KMS-11 (cell line): Measurements from ENCODE around the gene PCNT.

Experiments
- H2AFZ ChIP-seq: fragments of 200-600 bp; sonication (generic); 2 replicates; pipeline ENCODE4 v1.6.1; 2016; ENCODE audit warnings: antibody characterized with exemption, mixed run types, low read depth
- H3K27ac ChIP-seq: fragments of 200-600 bp; sonication (generic); 2 replicates; pipeline ENCODE4 v1.6.1; 2016; ENCODE audit warnings: mild to moderate bottlenecking, mixed run types
- H3K27me3 ChIP-seq: fragments of 200-600 bp; sonication (generic); 2 replicates; pipeline ENCODE4 v1.6.1; 2017; ENCODE audit warnings: mild to moderate bottlenecking, low read depth, mixed run types, moderate library complexity; ENCODE audit not compliant: insufficient read depth
- H3K36me3 ChIP-seq: fragments of 200-600 bp; sonication (generic); 2 replicates; pipeline ENCODE4 v1.6.1; 2017; ENCODE audit warnings: mild to moderate bottlenecking, mixed run types; ENCODE audit not compliant: insufficient read depth
- H3K4me1 ChIP-seq: fragments of 200-600 bp; sonication (generic); 2 replicates; pipeline ENCODE4 v1.6.1; 2016; ENCODE audit warnings: mild to moderate bottlenecking, low read depth, mixed run types; ENCODE audit not compliant: poor library complexity, severe bottlenecking
- H3K4me2 ChIP-seq: fragments of 200-600 bp; sonication (generic); 2 replicates; pipeline ENCODE4 v1.7.0; 2016; ENCODE audit warnings: mild to moderate bottlenecking, mixed run types
- H3K4me3 ChIP-seq: fragments of 200-600 bp; sonication (generic); IDR thresholded peaks from 2 replicates; pipeline ENCODE4 v1.6.1; 2017; ENCODE audit warnings: low read depth, low read length, mixed read lengths; ENCODE audit not compliant: insufficient read depth
- H3K79me2 ChIP-seq: fragments of 200-600 bp; sonication (generic); 2 replicates; pipeline ENCODE4 v1.6.1; 2016; ENCODE audit warnings: low read depth, mixed run types; ENCODE audit not compliant: insufficient read depth
- H3K9ac ChIP-seq: fragments of 200-600 bp; sonication (generic); 2 replicates; pipeline ENCODE4 v1.6.1; 2016; ENCODE audit warnings: mild to moderate bottlenecking, mixed run types
- H4K20me1 ChIP-seq: fragments of 200-600 bp; sonication (generic); 2 replicates; pipeline ENCODE4 v1.6.1; 2016; ENCODE audit warnings: mild to moderate bottlenecking, mixed run types; ENCODE audit not compliant: insufficient read depth
- TF ChIP-seq, protein P1 (sequence below): fragments of 200-600 bp; sonication (generic); conservative IDR thresholded peaks from 2 replicates; pipeline ENCODE4 v1.6.1; 2017; ENCODE audit warnings: low read depth, mild to moderate bottlenecking, antibody characterized with exemption, low read length, moderate library complexity, mixed read lengths

PCNT gene

DNA sequence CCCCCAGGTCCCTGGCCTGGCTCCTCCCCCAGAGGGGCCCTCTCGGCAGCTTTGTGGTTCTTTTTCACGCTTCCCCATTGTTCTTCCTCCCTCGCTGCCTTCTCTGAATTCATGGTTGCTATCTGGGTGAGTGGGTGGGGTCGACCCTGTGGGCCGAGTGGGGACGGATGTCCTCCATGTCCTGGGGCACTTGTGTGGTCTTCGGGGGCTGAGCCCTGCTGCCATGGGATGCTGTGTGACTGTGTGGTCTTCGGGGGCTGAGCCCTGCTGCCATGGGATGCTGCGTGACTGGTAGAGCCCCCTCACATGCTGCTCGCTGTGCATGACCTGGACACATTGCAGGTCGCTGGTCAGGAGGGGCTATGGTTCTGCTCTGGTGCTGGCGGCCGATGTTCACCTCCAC is 113.1 kb downstream of the PCNT start:
- no peaks in the 10 kb centered on the region for H3K36me3 ChIP-seq
- H3K9ac ChIP-seq, result no peak overlapping the region
- H3K4me3 ChIP-seq, result no peak overlapping the region
- no peaks in the 10 kb centered on the region for H3K79me2 ChIP-seq
- H2AFZ ChIP-seq, result no peak overlapping the region
- H3K4me1 ChIP-seq, result no peaks in the 10 kb centered on the region
- no peak overlapping the region for H3K27ac ChIP-seq
- no peak overlapping the region for H3K4me2 ChIP-seq
- no peaks in the 10 kb centered on the region for H4K20me1 ChIP-seq
- no peaks in the 10 kb centered on the region for H3K27me3 ChIP-seq
- TF ChIP-seq, protein P1, sequence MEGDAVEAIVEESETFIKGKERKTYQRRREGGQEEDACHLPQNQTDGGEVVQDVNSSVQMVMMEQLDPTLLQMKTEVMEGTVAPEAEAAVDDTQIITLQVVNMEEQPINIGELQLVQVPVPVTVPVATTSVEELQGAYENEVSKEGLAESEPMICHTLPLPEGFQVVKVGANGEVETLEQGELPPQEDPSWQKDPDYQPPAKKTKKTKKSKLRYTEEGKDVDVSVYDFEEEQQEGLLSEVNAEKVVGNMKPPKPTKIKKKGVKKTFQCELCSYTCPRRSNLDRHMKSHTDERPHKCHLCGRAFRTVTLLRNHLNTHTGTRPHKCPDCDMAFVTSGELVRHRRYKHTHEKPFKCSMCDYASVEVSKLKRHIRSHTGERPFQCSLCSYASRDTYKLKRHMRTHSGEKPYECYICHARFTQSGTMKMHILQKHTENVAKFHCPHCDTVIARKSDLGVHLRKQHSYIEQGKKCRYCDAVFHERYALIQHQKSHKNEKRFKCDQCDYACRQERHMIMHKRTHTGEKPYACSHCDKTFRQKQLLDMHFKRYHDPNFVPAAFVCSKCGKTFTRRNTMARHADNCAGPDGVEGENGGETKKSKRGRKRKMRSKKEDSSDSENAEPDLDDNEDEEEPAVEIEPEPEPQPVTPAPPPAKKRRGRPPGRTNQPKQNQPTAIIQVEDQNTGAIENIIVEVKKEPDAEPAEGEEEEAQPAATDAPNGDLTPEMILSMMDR, result no peak

DNA sequence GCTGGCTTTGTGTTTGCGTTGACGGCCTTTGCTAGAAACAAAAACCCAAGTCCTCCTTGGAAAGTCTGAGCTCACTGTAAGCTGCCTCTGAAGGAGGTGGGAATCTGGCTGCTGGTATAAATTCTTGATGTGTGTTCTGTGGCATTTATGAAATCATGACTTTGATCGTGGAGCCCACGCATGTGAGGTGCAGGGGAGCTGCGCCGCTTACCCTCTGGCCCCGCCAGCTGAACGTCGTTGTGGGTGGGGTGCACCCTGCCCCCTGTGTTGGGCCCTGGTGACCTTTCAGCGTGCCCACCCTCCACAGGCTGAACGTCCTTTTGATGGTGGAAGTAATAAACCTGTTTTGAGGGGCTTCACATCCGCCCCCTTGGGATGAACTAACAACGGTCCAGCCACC is 113.6 kb downstream of the PCNT start:
- H2AFZ ChIP-seq, result no peak overlapping the region
- TF ChIP-seq, protein P1, result no peak
- no peaks in the 10 kb centered on the region for H3K27me3 ChIP-seq
- no peaks in the 10 kb centered on the region for H3K4me1 ChIP-seq
- no peaks in the 10 kb centered on the region for H3K79me2 ChIP-seq
- no peak overlapping the region for H3K9ac ChIP-seq
- no peaks in the 10 kb centered on the region for H3K36me3 ChIP-seq
- H3K4me3 ChIP-seq, result no peak overlapping the region
- H3K27ac ChIP-seq, result no peak overlapping the region
- no peaks in the 10 kb centered on the region for H4K20me1 ChIP-seq
- H3K4me2 ChIP-seq, result no peak overlapping the region

DNA sequence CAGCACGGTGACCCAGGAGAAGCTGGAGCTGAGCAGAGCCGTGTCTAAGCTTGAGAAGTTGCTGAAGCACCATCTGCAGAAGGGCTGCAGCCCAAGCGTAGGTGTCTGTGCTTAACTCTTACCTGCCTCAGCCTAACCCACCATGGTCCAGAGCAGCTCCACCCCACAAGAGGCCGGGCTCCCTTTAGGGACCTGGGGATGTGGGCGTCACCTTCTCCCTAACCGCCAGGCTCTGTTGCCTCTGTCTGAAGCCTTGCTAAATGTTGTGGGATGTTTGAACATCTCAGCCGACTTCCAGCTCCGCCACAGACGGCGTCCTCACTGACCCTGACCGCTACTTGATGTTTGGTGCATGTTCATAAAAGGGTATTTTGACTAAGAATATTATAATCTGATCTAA is 114.3 kb downstream of the PCNT start:
- Histone ChIP-seq H3K4me3 (no peak overlapping the region), H4K20me1 (no peaks in the 10 kb centered on the region), H3K4me1 (no peaks in the 10 kb centered on the region), H3K27ac (no peak overlapping the region), H2AFZ (no peak overlapping the region), H3K27me3 (no peaks in the 10 kb centered on the region), H3K9ac (no peak overlapping the region), H3K36me3 (no peaks in the 10 kb centered on the region), H3K79me2 (no peaks in the 10 kb centered on the region), H3K4me2 (no peak overlapping the region)
- TF ChIP-seq, protein P1, result no peak

DNA sequence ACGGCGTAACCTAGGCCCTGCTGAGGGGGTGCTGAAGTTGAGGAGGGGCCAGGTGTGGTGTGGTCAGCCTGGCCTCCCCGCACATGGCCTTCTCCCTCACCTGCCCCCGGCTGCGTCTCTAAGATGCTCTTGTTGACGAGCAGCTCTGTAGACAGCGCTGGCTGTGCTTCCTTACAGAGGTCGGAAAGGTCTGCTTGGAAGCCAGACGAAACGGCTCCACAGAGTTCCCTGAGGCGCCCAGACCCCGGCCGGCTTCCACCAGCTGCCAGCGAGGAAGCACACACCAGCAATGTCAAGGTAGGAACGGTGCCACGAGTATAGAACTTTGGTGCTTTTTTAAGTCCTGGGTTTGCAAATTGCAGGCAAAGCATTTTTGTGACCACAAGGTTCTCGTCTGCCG is 116.0 kb downstream of the PCNT start:
- Histone ChIP-seq H3K9ac (no peak overlapping the region), H3K4me2 (no peak overlapping the region), H3K27me3 (no peaks in the 10 kb centered on the region), H2AFZ (no peak overlapping the region), H3K27ac (no peak overlapping the region), H3K4me1 (no peaks in the 10 kb centered on the region), H3K79me2 (no peaks in the 10 kb centered on the region), H4K20me1 (no peaks in the 10 kb centered on the region), H3K4me3 (no peak overlapping the region), H3K36me3 (no peaks in the 10 kb centered on the region)
- TF ChIP-seq, protein P1, result no peak

DNA sequence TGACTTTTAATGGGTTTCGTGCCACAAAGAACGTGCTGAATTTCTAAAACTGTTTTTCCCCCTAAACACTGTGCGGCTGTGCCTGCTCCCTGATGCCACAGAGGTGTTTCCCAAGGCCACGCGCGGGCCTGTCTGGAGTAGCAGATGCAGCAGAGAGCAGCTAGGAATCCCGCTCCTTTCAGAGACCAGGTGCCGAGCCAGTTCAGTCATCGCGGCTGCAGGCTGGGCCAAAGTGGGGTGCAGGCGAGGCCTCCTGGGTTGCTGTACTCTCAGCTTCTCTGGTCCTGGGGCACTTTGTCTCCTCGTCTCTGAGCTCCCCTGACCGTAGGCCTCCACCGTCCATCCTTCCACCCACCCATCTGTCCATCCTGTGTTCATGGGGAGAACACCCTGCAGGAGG is 117.4 kb downstream of the PCNT start:
- no peak overlapping the region for H3K4me2 ChIP-seq
- H3K79me2 ChIP-seq, result no peaks in the 10 kb centered on the region
- no peak overlapping the region for H3K4me3 ChIP-seq
- no peaks in the 10 kb centered on the region for H3K27me3 ChIP-seq
- no peaks in the 10 kb centered on the region for H3K4me1 ChIP-seq
- no peak overlapping the region for H3K27ac ChIP-seq
- H4K20me1 ChIP-seq, result no peaks in the 10 kb centered on the region
- no peak overlapping the region for H2AFZ ChIP-seq
- no peaks in the 10 kb centered on the region for H3K36me3 ChIP-seq
- H3K9ac ChIP-seq, result no peak overlapping the region
- TF ChIP-seq, protein P1, result no peak
